HCT116 (cell line): ENCODE data around the gene IRF2. TPM values are rescaled to one million over a fixed set of nuclear protein-coding genes. Genes with fewer than 3 reads are reported as not detected.

Experiments
- ATAC-seq: fragments of 200-7000 bp; cut with Tn5 transposase; 2 replicates; pipeline ENCODE4 v1.9.1; 2020; ENCODE audit warnings: mild to moderate bottlenecking, moderate library complexity
- BruUV-seq: library from RNA; stranded (reverse); fragments of 400-500 nt; replicated peaks from 2 replicates; lab custom pipeline; 2021; lab: Mats Ljungman, UMichigan
- CTCF ChIA-PET: fragments of 300-600 bp; sonication (Branson Sonifier 250); formaldehyde crosslinking; loops from one replicate; lab custom pipeline; 2021; ENCODE audit warnings: antibody characterized with exemption; lab: Charles Lee
- POLR2A ChIA-PET: fragments of 300-600, 350-600 bp; sonication (Branson Sonifier 250); formaldehyde crosslinking; loops from one replicate; lab custom pipeline; 2021; ENCODE audit warnings: antibody characterized with exemption; lab: Charles Lee
- RAD21 ChIA-PET, 2 experiments: fragments of 300-600 bp; sonication (Branson Sonifier 250); formaldehyde crosslinking; loops; one replicate each; lab custom pipeline; 2023; ENCODE audit warnings: low total read pairs in 2 of 2; ENCODE audit not compliant: uncharacterized antibody in 2 of 2, unreplicated experiment in 2 of 2, low non-redundant PET in 1 of 2; lab: Charles Lee
- DNase-seq: peaks from one replicate; pipeline ENCODE4 v3.0.0-alpha.2; 2010; ENCODE audit warnings: low read depth, low spot score
- H2AFZ ChIP-seq: fragments of 200-600 bp; shearing (Covaris generic), sonication (generic); 2 replicates; pipeline ENCODE4 v1.6.1; 2017; ENCODE audit warnings: low read depth, mixed run types, mixed read lengths, antibody characterized with exemption, low read length; ENCODE audit not compliant: poor library complexity, severe bottlenecking
- H3K27ac ChIP-seq: 2 replicates; pipeline ENCODE4 v1.5.1; 2012; ENCODE audit warnings: low read depth, low read length
- H3K27me3 ChIP-seq: fragments of 200-600 bp; sonication (generic); 2 replicates; pipeline ENCODE4 v1.6.1; 2016; ENCODE audit warnings: mixed run types, low read length, mixed read lengths; ENCODE audit not compliant: insufficient read depth
- H3K36me3 ChIP-seq, 2 experiments: fragments of 200-500 bp in 1 of 2; fragments of 200-600 bp in 1 of 2; sonication (Bioruptor generic) in 1 of 2; sonication (generic) in 1 of 2; 2 replicates each; pipeline versions ENCODE4 v1.5.1 to v1.6.1; 2014 to 2016; ENCODE audit warnings: low read length in 2 of 2, inconsistent platforms in 1 of 2, mixed read lengths in 1 of 2, mixed run types in 1 of 2; ENCODE audit not compliant: insufficient read depth in 2 of 2, control insufficient read depth in 1 of 2
- H3K4me1 ChIP-seq, 2 experiments: fragments of 200-600 bp in 1 of 2; sonication (generic) in 1 of 2; 2 replicates each; pipeline versions ENCODE4 v1.5.1 to v1.6.1; 2012 to 2017; ENCODE audit warnings: low read length in 2 of 2, inconsistent platforms in 1 of 2, mild to moderate bottlenecking in 1 of 2, mixed read lengths in 1 of 2, mixed run types in 1 of 2, moderate library complexity in 1 of 2; ENCODE audit not compliant: insufficient read depth in 2 of 2, control insufficient read depth in 1 of 2
- H3K4me2 ChIP-seq: fragments of 200-600 bp; sonication (generic); 2 replicates; pipeline ENCODE4 v1.6.1; 2017; ENCODE audit warnings: mixed run types, low read length, mixed read lengths
- H3K4me3 ChIP-seq, 2 experiments: fragments of 200-600 bp in 1 of 2; sonication (generic) in 1 of 2; replicated peaks in 1 of 2; 2 replicates each; pipeline ENCODE4 v1.5.1; 2011 to 2016; ENCODE audit warnings: low read length in 2 of 2, control low read depth in 1 of 2, low read depth in 1 of 2, mild to moderate bottlenecking in 1 of 2, mixed read lengths in 1 of 2, mixed run types in 1 of 2
- H3K79me2 ChIP-seq: fragments of 200-600 bp; sonication (generic); 2 replicates; pipeline ENCODE4 v1.6.1; 2017; ENCODE audit warnings: mild to moderate bottlenecking, mixed run types, low read length, moderate library complexity, mixed read lengths; ENCODE audit not compliant: insufficient read depth
- H3K9ac ChIP-seq: fragments of 200-600 bp; sonication (generic); 2 replicates; pipeline ENCODE4 v1.6.1; 2016; ENCODE audit warnings: low read length, mixed read lengths
- H3K9me2 ChIP-seq: fragments of 200-600 bp; sonication (generic), shearing (Covaris generic); 2 replicates; pipeline ENCODE4 v1.6.1; 2017; ENCODE audit warnings: mixed run types, mild to moderate bottlenecking, moderate library complexity; ENCODE audit not compliant: insufficient read depth
- H3K9me3 ChIP-seq, 2 experiments: fragments of 200-500 bp in 1 of 2; fragments of 200-600 bp in 1 of 2; sonication (Bioruptor generic) in 1 of 2; sonication (generic) in 1 of 2; 2 replicates each; pipeline ENCODE4 v1.6.1; 2014 to 2017; ENCODE audit warnings: low read length in 2 of 2, mixed read lengths in 2 of 2, inconsistent platforms in 1 of 2, low read depth in 1 of 2, mild to moderate bottlenecking in 1 of 2, mixed run types in 1 of 2, moderate library complexity in 1 of 2; ENCODE audit not compliant: control insufficient read depth in 1 of 2, insufficient read depth in 1 of 2
- H4K20me1 ChIP-seq: fragments of 200-600 bp; sonication (generic), shearing (Covaris generic); 2 replicates; pipeline ENCODE4 v1.6.1; 2017; ENCODE audit warnings: mixed run types, mild to moderate bottlenecking, moderate library complexity; ENCODE audit not compliant: insufficient read depth
- ATF3 ChIP-seq: IDR thresholded peaks from 2 replicates; pipeline ENCODE4 v1.6.1; 2012
- CBX3 ChIP-seq: IDR thresholded peaks from 2 replicates; pipeline ENCODE4 v1.6.1; 2012; ENCODE audit warnings: low read depth
- CEBPB ChIP-seq: IDR thresholded peaks from 2 replicates; pipeline ENCODE4 v1.6.1; 2012; ENCODE audit warnings: low read depth
- EGR1 ChIP-seq: IDR thresholded peaks from 2 replicates; pipeline ENCODE4 v1.6.1; 2012; ENCODE audit warnings: low read depth
- ELF1 ChIP-seq: IDR thresholded peaks from 2 replicates; pipeline ENCODE4 v1.6.1; 2012; ENCODE audit warnings: low read depth, borderline replicate concordance
- EZH2phosphoT487 ChIP-seq: fragments of 200-600 bp; IDR thresholded peaks from 2 replicates; pipeline ENCODE4 v1.6.1; 2018; ENCODE audit warnings: antibody characterized with exemption, borderline replicate concordance
- FOSL1 ChIP-seq: IDR thresholded peaks from 2 replicates; pipeline ENCODE4 v1.6.1; 2012; ENCODE audit warnings: low read depth
- POLR2A ChIP-seq: IDR thresholded peaks from 2 replicates; pipeline ENCODE4 v1.7.0; 2011; ENCODE audit warnings: borderline replicate concordance; ENCODE audit not compliant: insufficient read depth, insufficient read length; ENCODE audit errors: extremely low read depth
- POLR2AphosphoS5 ChIP-seq: IDR thresholded peaks from 2 replicates; pipeline ENCODE4 v1.6.1; 2011; ENCODE audit warnings: mild to moderate bottlenecking, low read depth, low read length, moderate library complexity
- RAD21 ChIP-seq: IDR thresholded peaks from 2 replicates; pipeline ENCODE4 v1.6.1; 2012; ENCODE audit warnings: low read depth, mild to moderate bottlenecking
- REST ChIP-seq: IDR thresholded peaks from 2 replicates; pipeline ENCODE4 v1.6.1; 2012; ENCODE audit warnings: low read depth
- SP1 ChIP-seq: IDR thresholded peaks from 2 replicates; pipeline ENCODE4 v1.6.1; 2012; ENCODE audit warnings: low read depth
- SRF ChIP-seq: IDR thresholded peaks from 2 replicates; pipeline ENCODE4 v1.6.1; 2012; ENCODE audit warnings: low read depth
- TCF7L2 ChIP-seq: IDR thresholded peaks from 2 replicates; pipeline ENCODE4 v1.7.0; 2011; ENCODE audit warnings: borderline replicate concordance, inconsistent platforms; ENCODE audit not compliant: insufficient read depth, insufficient read length; ENCODE audit errors: extremely low read depth
- ZBTB33 ChIP-seq: IDR thresholded peaks from 2 replicates; pipeline ENCODE4 v1.6.1; 2011; ENCODE audit warnings: mild to moderate bottlenecking, low read length, moderate library complexity; ENCODE audit not compliant: insufficient replicate concordance; ENCODE audit errors: extremely low read depth
- ZFX ChIP-seq: fragments of 450-650 bp; IDR thresholded peaks from 2 replicates; pipeline ENCODE4 v1.6.1; 2017
- ZNF274 ChIP-seq: fragments of 200-500 bp; sonication (Bioruptor generic); IDR thresholded peaks from 2 replicates; pipeline ENCODE4 v1.6.1; 2014; ENCODE audit warnings: mild to moderate bottlenecking, low read depth, low read length, inconsistent platforms
- intact Hi-C: fragments of 100-400 bp; cut with micrococcal nuclease; formaldehyde crosslinking; loops from 2 replicates; pipeline ENCODE4 v1.10.0; 2022
- total RNA-seq: library from RNA; stranded (reverse); gene quantifications from one replicate; pipeline ENCODE4 v1.2.1, GENCODE V29; 2021; ENCODE audit not compliant: unreplicated experiment

Gene IRF2
- total RNA-seq, 1 experiment from 2014 or later = 10.6 TPM

- TF ChIP-seq ELF1 = no peak
- TF ChIP-seq POLR2A = no peak
- TF ChIP-seq EGR1 = no peak
- no peak for TF ChIP-seq FOSL1
- no peak for TF ChIP-seq POLR2AphosphoS5
- TF ChIP-seq SRF = no peak
- TF ChIP-seq EZH2phosphoT487 = no peak
- no peak for TF ChIP-seq ZNF274
- no peak for TF ChIP-seq CEBPB
- no peak for TF ChIP-seq ZFX
Measured at GRCh38 chr4:184498598-184498997, 24.2 kb upstream of the IRF2 start (continued).

- Histone ChIP-seq H3K27ac (no peak overlapping the region), H3K9ac (no peak overlapping the region), H3K4me1 (no peaks in the 10 kb centered on the region)
- intact Hi-C loops = no loop called here
- CTCF ChIA-PET = no interaction called here
- POLR2A ChIA-PET = no interaction called here
- no peak for TF ChIP-seq POLR2AphosphoS5
- TF ChIP-seq SRF = no peak
- no peak for TF ChIP-seq POLR2A
- TF ChIP-seq RAD21 = no peak
- TF ChIP-seq ZBTB33 = no peak
- TF ChIP-seq TCF7L2 = no peak
- TF ChIP-seq ATF3 = no peak
- no peak for TF ChIP-seq EGR1
- TF ChIP-seq SP1 = no peak
- no peak for TF ChIP-seq REST
- TF ChIP-seq CBX3 = no peak
- no peak for TF ChIP-seq ZFX
- TF ChIP-seq CEBPB = no peak
- no peak for TF ChIP-seq ELF1
- TF ChIP-seq, all 23 proteins: peak for 0
- H2AFZ ChIP-seq = no peak overlapping the region
- ATAC-seq = no peak
- no peak overlapping the region for H3K4me3 ChIP-seq
- no TSS peak for BruUV-seq
- no peaks in the 10 kb centered on the region for H3K79me2 ChIP-seq
- H4K20me1 ChIP-seq = no peaks in the 10 kb centered on the region
- no peaks in the 10 kb centered on the region for H3K27me3 ChIP-seq
- no peaks in the 10 kb centered on the region for H3K36me3 ChIP-seq
- no peak overlapping the region for H3K4me2 ChIP-seq
- RAD21 ChIA-PET = no interaction called here
- DNase-seq = no peak
- H3K9me2 ChIP-seq = no peaks in the 10 kb centered on the region
- H3K9me3 ChIP-seq = no peaks in the 10 kb centered on the region
Measured at GRCh38 chr4:184489771-184490170, 15.4 kb upstream of the IRF2 start.
